OCI-LY3 (cell line): ENCODE measurements around the gene DAGLB.

Experiments used
- CTCF ChIP-seq: fragments of 200-600, 300-600 bp; sonication (generic); IDR thresholded peaks from 2 replicates; pipeline ENCODE4 v1.5.1; 2014; ENCODE audit warnings: antibody characterized with exemption, low read length, low read depth
- EZH2phosphoT487 ChIP-seq: fragments of 200-600 bp; shearing (Covaris generic); IDR thresholded peaks from 2 replicates; pipeline ENCODE4 v1.6.1; 2018; ENCODE audit warnings: antibody characterized with exemption, mixed run types, low read depth

- no peak for TF ChIP-seq CTCF
- no peak for TF ChIP-seq EZH2phosphoT487
Measured at GRCh38 chr7:6389728-6390127, 58.0 kb downstream of the DAGLB start.
